Hematopoietic multipotent progenitor cell treated with erythropoietin and hydrocortisone succinate and interleukin-3 and kit ligand, for 17 days (in vitro differentiated cells): ENCODE data around the gene ATP13A3.

Experiments used
- DNase-seq: peaks from one replicate; pipeline ENCODE4 v3.0.0-alpha.2; 2015; ENCODE audit warnings: low spot score

ATP13A3 gene

DNA sequence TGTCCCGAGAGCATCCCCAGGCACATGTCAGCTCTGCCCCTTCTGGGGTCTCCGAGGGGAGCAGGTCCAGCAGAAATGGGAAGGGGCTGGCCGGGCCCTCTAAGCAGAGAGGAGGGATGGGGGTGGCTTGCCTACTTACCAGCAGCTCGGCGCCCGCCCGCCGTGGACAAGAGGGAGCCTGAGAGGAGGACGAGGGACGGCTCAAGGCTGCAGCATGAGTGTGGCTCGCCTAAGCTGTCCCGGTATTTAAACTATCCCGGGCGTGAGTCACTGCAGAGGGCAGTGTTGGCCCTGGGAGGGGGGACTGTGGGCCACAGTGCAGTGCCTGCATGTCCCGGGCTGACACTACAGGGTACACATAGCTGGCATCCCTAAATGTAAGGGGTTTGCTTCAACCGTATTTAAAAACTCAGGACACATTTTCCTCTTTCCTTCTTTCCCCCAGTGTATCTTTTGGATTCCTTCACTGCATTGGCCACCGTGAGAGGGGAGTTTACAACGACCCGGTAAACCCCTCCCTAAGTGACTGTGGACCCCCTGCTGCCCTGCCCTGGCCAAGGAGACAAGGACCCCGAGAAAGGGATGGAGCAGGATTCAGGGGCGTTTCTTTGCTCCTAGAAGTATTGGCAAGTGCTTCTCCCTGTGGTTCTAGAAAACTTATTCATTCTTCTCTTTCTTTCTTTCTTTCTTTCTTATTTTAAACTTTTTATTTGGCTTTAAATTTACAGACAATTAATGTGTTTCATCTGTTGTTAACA, 117.1 kb downstream of the ATP13A3 start, which contains the start of gene LRRC15:
Gene LRRC15, minus strand, starts transcription at position 222 of the 758 bp plus-strand sequence. CDS start 8,700 bp downstream, outside the sequence.
- DNase-seq = no peak

DNA sequence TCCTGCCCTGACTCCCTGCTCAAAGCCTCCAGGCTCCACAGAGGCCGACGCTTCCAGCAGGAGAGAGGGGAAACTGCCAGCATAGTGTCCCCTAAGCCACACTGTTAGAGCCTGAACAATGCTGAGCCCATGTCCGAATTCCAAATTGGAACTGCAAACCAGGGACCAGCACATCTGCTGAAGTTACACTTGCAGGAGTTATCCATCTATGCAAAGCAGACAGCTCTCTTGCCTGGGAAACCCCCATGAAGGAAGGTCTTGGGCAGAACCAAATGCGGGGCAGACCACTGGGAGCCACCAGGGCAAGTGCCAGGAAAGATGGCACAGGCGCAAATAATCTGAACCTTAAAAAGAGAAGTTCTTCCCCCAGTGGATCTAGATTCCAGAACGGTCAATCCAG, 117.9 kb downstream of the ATP13A3 start:
- DNase-seq = no peak

DNA sequence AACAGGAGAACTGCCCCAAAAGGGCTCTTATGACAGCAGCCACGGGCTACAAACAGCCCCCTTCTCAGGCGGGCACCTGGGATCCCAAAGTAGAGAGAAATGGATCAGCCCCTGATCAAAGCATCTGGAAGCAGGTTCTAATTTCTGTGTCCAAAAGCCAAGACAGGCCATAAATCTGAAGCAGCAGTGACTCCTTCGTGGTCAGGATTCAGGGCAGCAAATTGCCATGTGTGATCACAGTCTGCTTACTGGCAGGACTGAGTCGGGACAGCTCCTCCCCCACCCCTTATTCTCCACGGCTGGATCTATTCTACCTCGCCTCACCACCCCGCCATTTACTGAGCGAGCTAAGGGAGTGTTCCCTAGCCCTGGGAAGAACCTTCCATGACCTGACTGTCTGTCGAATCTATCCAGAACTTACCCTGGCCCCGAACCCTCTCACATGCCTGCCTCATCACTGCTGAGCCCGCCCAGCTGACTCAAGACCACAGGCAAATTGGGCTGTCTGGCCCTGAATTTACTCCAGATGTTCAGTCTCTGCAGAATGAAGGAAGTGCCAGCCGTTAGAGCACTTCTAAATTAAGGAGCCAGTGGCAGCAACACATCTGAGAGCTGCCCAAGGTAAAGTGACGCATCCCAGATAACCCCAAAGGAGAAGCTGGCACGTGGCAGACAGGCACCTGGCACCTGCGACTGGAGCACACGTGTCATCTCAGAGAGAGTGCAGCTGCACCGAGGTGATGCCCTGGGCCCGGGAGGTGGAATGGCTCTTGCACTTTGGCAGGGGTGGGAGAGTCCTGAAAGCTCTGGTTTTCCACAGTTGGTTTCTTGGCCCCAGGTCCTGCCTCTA, 118.6 kb downstream of the ATP13A3 start:
- no peak for DNase-seq

DNA sequence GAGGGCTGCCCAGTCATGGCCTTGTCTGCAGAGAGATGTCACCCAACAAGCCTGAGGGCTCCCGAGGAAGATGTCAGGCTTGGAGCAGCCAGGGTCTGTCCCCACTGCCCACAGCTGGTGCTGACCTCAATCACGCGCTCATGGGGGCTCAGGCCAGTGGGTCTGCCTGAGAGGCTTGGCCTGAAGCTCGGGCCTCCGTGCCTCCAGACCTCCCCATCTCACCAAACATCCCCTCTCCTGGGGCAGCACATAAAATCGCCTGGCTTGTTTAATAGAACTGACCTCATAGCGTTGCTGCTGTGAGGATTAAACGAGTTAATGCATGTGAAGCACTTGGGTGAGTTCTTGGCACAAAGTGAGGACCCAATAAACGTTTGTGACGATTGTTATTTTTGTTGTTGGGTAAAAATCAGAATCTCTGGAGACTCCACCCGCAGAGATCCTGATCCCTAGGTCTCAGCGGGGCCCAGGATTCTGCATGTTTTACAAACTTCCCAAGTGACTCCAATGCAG, 120.8 kb downstream of the ATP13A3 start:
- DNase-seq = no peak

DNA sequence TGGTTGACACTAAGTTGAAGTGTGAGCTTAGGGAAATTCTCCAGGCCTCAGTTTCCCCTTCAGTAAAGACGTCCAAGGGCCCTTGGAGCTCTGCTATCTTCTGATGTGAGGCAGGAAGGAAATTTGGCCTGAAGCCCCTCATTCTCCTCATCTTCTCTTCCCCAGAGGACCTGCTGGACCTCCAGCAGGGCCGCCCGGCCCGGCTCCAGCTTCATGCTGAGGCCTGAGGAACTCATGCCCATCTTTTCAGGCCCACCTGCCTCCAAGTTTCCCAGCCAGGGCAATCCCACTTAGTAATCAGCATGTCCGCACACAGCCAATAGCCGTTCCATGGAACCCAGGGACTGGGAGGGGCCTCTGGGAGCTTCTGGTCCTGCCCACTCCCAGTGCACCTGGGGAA, 121.3 kb downstream of the ATP13A3 start:
- no peak for DNase-seq

DNA sequence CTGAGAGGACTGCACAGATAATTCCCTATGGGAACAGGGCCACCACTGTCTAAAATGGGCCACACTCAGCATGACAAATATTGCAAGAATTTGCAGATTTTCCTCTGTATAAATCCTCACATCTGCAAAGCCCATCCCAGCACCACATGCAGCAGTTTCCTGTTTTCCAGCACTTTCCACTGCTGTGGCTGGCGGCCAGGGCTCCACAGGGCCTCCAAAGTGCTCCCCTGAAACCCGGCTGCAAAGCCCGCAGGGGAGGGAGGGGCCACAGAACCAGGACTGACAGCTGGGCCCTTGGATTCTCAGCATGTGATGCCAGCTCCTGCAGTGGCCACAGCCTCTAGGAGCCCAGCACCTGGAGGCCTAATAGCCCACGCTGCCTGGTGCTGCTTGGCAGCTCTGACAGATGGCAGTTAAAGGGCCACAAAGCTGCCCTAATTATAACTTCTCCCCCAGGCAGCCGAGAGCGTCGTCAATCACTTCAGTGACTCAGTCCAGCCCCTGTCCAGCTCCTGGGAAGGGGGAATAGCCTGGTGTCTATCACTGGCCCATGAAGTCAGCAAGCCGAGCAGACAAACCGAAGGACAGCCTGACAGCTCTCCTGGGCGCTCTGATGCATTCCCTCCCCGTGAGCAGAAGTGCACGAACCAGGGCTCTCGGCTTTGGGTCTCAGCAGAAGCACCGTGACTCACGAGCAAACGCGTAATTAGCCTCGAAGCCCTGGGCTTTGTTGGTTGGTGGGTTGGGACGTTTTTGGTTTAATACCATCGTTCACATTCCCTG, 122.0 kb downstream of the ATP13A3 start:
- no peak for DNase-seq

DNA sequence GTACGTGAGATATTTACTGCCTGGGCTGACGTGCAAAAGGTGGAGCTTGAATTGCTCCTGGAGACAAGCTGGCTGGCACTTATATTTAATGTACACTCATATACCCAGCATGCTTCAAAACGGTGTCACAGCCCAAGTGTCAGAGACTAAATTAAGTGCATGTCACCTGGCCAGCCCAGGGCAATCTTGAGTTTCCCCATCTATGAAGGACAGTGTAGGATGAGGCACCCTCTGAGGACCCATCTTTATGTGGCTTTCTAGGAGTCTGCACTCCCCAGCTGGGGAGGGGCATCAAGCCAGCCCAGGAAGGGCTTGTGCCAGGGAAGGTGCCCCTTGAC, 122.5 kb downstream of the ATP13A3 start:
- no peak for DNase-seq

DNA sequence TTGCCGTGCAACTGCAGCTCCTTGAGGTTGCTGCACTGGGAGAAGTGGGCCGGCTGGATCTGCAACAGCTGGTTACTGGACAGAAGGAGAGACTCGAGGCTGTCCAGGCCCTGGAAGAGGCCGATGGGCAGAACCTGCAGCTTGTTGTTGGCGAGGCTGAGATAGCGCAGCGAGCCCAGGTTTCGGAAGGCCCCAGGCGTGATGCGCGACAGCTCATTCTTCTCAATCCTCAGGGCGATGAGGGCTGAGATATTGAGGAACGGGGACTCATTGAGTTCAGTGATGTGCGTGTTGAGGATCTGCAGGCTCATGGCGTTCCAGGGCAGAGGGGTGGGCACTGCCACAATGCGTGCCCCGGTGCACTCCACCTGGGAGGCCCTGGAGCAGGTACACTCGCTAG, 126.2 kb downstream of the ATP13A3 start:
- no peak for DNase-seq

DNA sequence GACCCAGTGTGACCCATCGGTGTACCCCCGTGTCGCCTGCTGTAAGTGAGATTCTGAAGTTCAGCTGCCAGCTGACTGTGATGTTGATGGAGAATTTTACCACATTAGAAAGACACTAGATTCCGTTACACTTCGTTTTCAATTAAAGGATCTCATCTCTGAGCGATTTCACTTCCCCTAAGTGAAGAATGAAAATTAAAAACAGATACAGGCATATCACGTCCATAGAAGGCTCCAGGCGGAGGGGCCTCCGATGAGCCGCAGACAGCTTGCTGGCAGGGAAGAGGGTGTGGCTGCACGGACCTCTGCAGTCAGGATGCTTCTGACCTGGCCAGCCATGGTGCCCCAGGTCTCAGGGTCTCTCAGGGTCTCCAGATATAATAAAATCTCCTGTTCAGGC, 129.1 kb downstream of the ATP13A3 start:
- DNase-seq = no peak

DNA sequence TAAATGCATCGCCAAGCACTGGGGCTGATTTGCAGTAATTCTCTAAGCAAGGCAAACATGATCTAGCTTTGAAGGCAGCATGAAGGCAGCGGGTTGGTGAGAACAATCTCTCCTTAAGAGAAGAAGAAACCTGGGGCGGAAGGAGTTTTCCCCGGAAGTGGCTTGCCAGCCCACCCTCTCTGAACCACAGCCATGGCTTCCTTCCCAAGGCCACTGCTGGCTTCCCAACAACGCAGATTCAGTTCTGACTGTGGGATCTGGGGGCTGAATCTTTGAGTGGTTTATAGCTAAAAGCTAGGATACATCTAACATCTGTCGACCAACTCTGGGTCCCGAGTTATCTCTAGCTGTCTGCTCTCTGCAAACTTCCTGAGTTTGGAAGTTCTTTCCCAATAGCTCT, 131.4 kb downstream of the ATP13A3 start:
- DNase-seq = no peak

DNA sequence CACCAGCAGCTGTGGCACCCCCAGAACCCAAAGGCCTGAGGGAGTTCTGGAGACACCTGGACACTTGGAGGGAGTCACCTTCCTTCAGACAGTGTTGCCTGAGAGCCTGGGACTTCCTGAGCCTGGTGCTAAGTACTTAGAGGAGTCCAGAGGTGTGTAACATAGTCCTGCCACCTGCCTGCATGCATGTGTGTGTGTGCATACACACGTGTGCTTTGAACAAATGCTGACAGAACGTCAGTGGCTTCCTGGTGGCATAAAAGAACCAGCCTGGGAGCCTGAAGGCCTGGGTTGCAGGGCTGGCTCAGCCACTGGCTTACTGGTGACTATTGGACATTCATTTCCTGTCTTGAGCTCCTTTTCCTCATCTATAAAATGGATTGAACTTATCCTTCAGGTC, 132.5 kb downstream of the ATP13A3 start:
- no peak for DNase-seq
